Activated naive CD8-positive, alpha-beta T cell treated with anti-CD3 and anti-CD28 coated beads, Interleukin-2, amount 50 U/mL, for 24 hours (primary cell): Measurements from ENCODE around the gene SEC31A.
"Not testable (repeated sequence)": the region's sequence is repeated elsewhere in the genome, so short reads cannot be mapped to it uniquely, and the experiment has no call there.

Experiments used
- ATAC-seq: fragments of 150-1000 bp; cut with Tn5 transposase; one replicate; pipeline ENCODE4 v1.10.0; 2021
- DNase-seq: peaks from one replicate; pipeline ENCODE4 v3.0.0; 2021
- H3K27ac Mint-ChIP-seq: one replicate; pipeline ENCODE4 v1.8.0; 2021; ENCODE audit warnings: mild to moderate bottlenecking, mixed read lengths
- H3K27me3 Mint-ChIP-seq: one replicate; pipeline ENCODE4 v1.8.0; 2021; ENCODE audit warnings: mixed read lengths
- H3K36me3 Mint-ChIP-seq: one replicate; pipeline ENCODE4 v1.8.0; 2021; ENCODE audit warnings: low read depth, mixed read lengths
- H3K4me1 Mint-ChIP-seq: one replicate; pipeline ENCODE4 v1.8.0; 2021; ENCODE audit warnings: mixed read lengths
- H3K4me3 Mint-ChIP-seq: one replicate; pipeline ENCODE4 v1.8.0; 2021; ENCODE audit warnings: mild to moderate bottlenecking, moderate library complexity, mixed read lengths
- H3K9me3 Mint-ChIP-seq: one replicate; pipeline ENCODE4 v1.8.0; 2021; ENCODE audit warnings: mixed read lengths

The SEC31A gene

DNA sequence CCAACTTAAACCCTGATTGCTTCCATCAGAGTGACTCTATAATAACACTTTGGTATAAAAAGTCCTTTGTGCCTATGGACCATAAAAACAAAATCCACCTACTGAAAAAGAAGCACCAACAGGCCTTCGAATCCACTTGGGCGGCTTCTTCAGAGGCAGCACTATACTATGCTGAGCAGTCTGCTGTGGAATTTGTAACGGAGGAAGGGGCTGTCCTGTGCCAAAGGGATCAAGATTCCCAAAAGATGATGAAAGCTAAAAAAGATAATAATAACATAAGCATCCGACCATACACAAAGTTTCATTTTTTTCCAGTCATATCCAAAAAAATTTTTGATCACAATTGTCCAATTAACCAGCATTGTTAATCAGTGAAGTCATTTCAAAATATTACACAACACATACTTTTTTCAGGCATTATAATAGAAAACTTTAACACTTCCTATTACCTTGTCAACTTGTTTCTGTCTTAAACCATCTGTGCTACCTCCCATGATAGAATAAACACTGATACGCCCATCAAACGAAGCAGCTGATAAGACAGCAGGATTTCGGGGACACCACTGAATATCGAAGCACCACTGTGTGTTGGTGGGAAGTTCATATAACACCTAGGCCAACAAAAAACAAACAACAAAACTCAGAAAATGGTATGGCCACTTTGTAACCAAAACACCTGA, 24.1 kb downstream of the SEC31A start:
- Mint-ChIP-seq H3K4me3 (no peak overlapping the region), H3K27ac (no peak overlapping the region), H3K9me3 (no peaks in the 10 kb centered on the region), H3K36me3 (peaks cover 56% of the 10 kb centered on the region), H3K4me1 (peaks cover 29% of the 10 kb centered on the region), H3K27me3 (no peaks in the 10 kb centered on the region)
- no peak for DNase-seq
- no peak for ATAC-seq

DNA sequence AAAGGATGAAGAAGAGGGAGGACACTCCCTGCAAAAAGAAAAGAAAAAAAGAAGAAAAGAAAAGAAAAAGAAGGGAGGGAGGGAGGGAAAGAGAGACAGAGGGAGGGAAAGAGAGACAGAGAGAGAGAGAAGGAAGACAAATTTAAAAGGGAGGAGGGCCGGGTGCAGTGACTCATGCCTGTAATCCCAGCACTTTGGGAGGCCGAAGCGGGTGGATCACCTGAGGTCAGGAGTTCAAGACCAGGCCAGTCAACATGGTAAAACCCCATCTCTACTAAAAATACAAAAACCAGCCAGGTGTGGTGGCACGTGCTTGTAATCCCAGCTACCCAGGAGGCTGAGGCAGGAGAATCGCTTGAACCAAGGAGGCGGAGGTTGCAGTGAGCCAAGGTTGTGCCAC, 24.9 kb downstream of the SEC31A start:
- H3K9me3 Mint-ChIP-seq, H3K4me3 Mint-ChIP-seq, H3K27me3 Mint-ChIP-seq, DNase-seq, ATAC-seq: not testable (repeated sequence)
- Mint-ChIP-seq H3K36me3 (peaks cover 60% of the 10 kb centered on the region), H3K27ac (peak overlapping the region; percentile 82), H3K4me1 (peaks cover 29% of the 10 kb centered on the region)

DNA sequence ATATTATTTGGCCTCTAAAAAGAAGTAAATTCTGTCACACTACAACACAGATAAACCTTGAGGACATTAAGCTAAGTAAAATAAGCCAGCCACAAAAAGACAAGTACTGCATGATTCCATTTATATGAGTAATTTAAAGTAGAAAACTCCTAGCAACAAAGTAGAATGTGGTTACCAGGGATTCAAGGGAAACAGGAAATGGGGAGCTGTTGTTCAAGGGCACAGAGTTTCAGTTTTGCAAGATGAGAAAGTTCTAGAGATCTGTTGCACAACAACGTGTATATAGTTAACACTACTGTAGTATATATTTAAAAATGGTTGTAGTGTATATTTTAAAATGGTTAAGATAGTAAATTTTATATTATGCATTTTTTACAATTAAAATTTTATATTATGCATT, 25.4 kb downstream of the SEC31A start:
- peaks cover 29% of the 10 kb centered on the region for H3K4me1 Mint-ChIP-seq
- no peaks in the 10 kb centered on the region for H3K9me3 Mint-ChIP-seq
- no peaks in the 10 kb centered on the region for H3K27me3 Mint-ChIP-seq
- ATAC-seq (peak; percentile 76), DNase-seq (no peak)
- peak overlapping the region; percentile 82 for H3K27ac Mint-ChIP-seq
- no peak overlapping the region for H3K4me3 Mint-ChIP-seq
- H3K36me3 Mint-ChIP-seq = peaks cover 57% of the 10 kb centered on the region

DNA sequence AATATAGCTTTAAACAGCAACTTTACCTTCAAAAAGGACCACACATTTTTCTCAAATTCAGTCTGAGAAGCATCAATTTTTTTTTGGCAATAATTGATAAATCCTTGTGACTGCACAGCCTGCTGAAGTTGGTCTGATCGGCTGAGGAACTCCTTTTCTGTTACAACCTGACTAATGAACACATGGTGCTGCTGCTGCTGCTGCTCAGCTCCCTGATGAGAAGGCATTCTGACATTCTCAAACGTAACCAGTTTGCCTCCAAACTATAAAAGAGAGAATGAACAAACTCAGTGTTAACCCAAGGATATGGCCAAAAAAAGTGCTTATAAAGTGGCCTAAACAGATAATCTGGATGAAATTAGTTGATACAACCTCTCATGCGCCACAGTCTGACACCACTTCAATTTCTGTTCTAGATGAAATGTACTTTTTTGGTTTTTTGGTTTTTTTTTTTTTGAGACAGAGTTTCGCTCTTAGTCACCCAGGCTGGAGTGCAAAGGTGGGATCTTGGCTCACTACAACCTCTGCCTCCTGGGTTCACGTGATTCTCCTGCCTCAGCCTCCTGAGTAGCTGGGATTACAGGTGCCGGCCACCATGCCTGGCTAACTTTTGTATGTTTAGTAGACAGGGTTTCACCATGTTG, 26.5 kb downstream of the SEC31A start:
- Mint-ChIP-seq H3K27me3 (no peaks in the 10 kb centered on the region), H3K4me3 (peak overlapping the region; percentile 51), H3K36me3 (peaks cover 53% of the 10 kb centered on the region), H3K27ac (peak overlapping the region; percentile 82), H3K9me3 (no peaks in the 10 kb centered on the region), H3K4me1 (peaks cover 29% of the 10 kb centered on the region)
- DNase-seq = peak; percentile 6
- ATAC-seq = peak; percentile 61

DNA sequence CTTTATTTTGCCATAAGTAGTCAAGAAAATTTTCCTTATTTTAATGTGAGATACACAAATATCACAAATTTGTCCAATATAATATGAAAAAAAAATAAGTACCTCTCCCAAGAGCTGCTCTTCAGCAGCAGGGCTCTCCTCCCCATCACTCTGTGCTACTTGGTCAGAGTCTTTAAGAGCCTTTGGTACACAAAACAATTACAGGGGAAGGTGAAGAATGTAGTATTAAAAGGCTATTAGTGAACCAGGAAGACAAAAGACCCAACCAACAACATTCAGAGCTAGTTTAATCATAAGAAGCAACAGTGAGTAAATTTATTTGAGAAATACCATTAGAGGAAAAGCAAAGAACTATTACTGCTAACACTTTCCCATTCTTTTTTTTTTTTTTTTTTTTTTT, 29.4 kb downstream of the SEC31A start:
- H3K27me3 Mint-ChIP-seq = no peaks in the 10 kb centered on the region
- peaks cover 24% of the 10 kb centered on the region for H3K4me1 Mint-ChIP-seq
- no peak overlapping the region for H3K27ac Mint-ChIP-seq
- ATAC-seq (no peak), DNase-seq (no peak)
- H3K36me3 Mint-ChIP-seq = peaks cover 46% of the 10 kb centered on the region
- H3K4me3 Mint-ChIP-seq = no peak overlapping the region
- H3K9me3 Mint-ChIP-seq = no peaks in the 10 kb centered on the region

DNA sequence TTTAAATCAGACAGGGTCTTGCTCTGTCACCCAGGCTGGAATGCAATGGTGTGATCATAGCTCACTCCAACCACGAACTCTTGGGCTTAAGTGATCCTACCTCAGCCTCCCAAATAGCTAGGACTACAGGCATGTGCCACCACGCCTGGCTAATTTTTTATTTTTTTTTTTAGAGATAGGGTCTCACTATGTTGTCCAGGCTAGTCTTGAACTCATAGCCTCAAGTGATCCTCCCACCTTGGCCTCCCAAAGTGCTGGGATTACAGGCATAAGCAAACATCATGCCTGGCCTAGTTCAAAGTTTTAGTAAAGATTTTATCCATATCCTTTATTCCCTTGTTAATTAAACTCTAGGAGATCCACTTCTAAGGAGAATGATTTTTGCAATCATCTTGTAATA, 30.5 kb downstream of the SEC31A start:
- not testable (repeated sequence) for H3K27ac Mint-ChIP-seq, ATAC-seq

DNA sequence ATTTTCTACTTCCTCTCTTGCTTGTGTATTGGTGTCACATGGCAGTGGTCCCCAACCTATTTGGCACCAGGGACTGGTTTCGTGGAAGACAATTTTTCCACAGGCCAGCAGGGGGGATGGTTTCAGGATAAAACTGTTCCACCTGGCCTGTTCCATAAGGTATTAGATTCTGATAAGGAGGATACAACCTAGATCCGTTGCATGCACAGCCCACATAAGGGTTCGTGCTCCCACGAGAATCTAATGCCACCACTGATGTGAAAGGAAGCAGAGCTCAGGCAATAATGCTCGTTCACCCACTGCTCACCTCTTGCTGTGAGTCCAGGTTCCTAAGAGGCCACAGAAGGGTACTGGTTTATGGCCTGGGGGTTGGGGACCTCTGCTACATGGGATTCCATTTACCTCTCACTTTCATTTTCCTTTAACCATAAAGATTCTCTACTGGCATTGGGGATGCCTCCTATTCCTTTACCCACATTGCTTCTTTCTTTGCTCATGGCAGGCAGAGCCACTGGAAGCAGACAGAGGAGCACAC, 38.1 kb downstream of the SEC31A start:
- no peaks in the 10 kb centered on the region for H3K27me3 Mint-ChIP-seq
- H3K9me3 Mint-ChIP-seq = no peaks in the 10 kb centered on the region
- peaks cover 57% of the 10 kb centered on the region for H3K36me3 Mint-ChIP-seq
- peaks cover 6% of the 10 kb centered on the region for H3K4me1 Mint-ChIP-seq
- H3K4me3 Mint-ChIP-seq = no peak overlapping the region
- H3K27ac Mint-ChIP-seq = no peak overlapping the region
- no peak for DNase-seq
- ATAC-seq = no peak

More for the DNA sequence above, 30.5 kb downstream of the SEC31A start:
- H3K9me3 Mint-ChIP-seq, H3K27me3 Mint-ChIP-seq, H3K4me3 Mint-ChIP-seq, DNase-seq: not testable (repeated sequence)
- peaks cover 43% of the 10 kb centered on the region for H3K36me3 Mint-ChIP-seq
- H3K4me1 Mint-ChIP-seq = peaks cover 15% of the 10 kb centered on the region

DNA sequence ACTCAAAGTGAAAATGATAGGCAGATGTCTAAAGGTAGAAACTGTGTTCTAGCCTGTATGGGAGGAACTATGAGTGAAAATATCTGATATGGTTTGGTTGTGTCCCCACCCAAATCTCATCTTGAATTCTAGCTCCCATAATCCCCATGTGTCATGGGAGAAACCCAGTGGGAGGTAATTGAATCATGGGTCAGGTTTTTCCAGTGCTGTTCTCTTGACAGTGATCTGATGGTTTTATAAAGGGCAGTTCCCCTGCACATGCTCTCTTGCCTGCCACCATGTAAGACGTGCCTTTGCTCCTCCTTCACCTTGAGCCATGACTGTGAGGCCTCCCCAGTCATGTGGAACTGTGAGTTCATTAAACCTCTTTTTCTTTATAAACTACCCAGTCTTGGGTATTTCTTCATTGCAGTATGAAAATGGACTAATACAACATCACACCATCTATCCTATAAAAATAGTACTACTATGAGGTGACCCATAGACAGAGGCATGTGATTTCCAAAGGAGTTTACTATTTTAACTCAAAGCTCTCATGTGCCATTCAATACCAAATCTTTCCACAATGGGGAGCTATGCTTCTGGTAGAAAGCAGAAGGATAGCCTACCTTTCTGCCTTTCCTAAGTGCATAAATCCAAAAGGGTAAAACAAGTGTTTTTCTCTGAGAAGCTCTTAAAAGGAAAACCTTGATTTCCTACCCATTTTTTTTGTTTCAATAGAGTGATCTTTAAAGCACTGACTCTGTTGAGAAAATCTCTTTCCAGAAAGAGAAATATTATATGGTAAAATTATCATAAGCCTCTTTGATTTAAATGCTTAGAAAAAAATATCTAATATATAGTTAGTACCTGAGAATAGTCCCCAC, 38.8 kb downstream of the SEC31A start:
- Mint-ChIP-seq H3K36me3 (peaks cover 59% of the 10 kb centered on the region), H3K9me3 (no peaks in the 10 kb centered on the region), H3K27me3 (no peaks in the 10 kb centered on the region), H3K4me3 (no peak overlapping the region), H3K4me1 (peaks cover 6% of the 10 kb centered on the region), H3K27ac (no peak overlapping the region)
- no peak for ATAC-seq
- no peak for DNase-seq

DNA sequence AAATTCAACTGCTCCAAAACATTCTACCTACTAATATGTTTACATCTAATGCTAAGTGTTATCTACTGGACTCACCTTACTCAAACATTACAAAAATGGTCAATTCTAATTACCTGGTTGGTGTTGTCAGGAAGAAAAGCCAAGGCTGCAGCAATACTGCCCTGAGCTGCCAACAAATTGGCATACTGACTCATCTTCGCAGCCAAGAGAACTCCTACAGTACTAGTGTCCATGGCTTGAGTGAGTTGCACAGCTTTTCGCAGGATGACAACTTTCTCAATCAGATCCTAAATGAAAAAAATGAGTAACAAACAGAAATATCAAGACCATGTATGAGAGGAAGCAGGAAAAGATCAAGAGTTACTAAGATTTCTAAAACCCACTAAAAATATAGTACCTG, 39.6 kb downstream of the SEC31A start:
- no peak for DNase-seq
- Mint-ChIP-seq H3K4me1 (peaks cover 6% of the 10 kb centered on the region), H3K27ac (no peak overlapping the region), H3K36me3 (peaks cover 67% of the 10 kb centered on the region), H3K27me3 (no peaks in the 10 kb centered on the region), H3K4me3 (no peak overlapping the region), H3K9me3 (no peaks in the 10 kb centered on the region)
- ATAC-seq = no peak

DNA sequence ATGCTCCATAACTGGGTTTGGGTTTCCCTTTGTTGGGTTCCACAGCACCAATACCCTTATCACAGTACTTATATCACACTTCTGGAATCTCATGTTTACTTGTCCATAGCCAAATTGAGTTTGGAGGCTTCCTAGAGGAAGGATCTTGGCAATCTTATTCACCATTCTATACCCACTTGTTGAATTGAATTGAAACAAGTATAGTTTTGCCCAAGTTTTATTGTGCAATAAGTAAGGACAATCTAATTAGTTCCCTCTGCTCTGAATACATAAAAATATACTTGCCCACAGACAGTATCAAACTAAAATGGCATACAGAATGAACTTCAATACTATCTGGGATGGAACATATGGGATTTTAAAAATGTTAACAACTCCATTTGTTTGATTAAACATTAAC, 40.3 kb downstream of the SEC31A start:
- Mint-ChIP-seq H3K27ac (no peak overlapping the region), H3K36me3 (peaks cover 66% of the 10 kb centered on the region), H3K4me3 (no peak overlapping the region), H3K4me1 (peaks cover 6% of the 10 kb centered on the region), H3K27me3 (no peaks in the 10 kb centered on the region), H3K9me3 (no peaks in the 10 kb centered on the region)
- ATAC-seq = no peak
- no peak for DNase-seq

DNA sequence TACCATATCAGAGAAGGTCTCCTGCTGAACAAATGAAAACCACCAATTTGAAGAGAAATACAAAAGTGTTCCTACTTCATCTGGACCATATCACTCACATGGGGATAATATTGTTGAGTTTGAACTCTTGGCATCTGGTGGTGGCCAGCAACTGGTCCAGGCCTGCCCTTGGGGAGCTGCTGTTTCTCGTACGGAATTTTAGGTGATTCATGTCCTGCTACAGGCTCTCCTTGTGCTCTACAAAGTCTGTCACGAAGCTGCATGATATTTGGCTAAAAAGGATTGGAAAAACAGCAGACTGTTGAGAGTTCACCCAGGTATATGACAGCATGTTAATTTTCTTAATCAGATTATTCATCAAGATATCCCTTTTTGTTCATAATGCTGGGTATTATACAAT, 42.2 kb downstream of the SEC31A start:
- Mint-ChIP-seq H3K27ac (no peak overlapping the region), H3K36me3 (peaks cover 59% of the 10 kb centered on the region), H3K4me1 (peaks cover 6% of the 10 kb centered on the region), H3K27me3 (no peaks in the 10 kb centered on the region), H3K9me3 (no peaks in the 10 kb centered on the region), H3K4me3 (no peak overlapping the region)
- ATAC-seq (no peak), DNase-seq (no peak)

DNA sequence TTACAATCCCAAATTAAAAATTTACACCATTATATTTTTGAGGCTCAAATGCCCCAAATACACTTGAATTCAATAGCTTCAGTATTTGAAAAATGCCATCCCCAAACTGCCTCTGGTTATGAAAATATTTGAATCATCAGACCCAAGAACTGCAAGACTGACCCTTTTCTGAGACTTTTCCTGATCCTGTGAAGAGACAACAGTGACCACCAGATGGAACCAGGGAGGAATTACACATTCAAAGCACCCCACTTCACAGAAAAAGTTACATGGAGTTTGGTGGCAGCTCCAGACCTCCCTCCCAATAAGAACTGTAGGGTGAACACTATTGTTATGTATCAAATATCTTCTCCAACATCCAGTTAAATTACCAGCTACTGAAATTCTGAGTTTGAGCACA, 48.4 kb downstream of the SEC31A start:
- DNase-seq (no peak), ATAC-seq (no peak)
- H3K4me3 Mint-ChIP-seq = no peak overlapping the region
- H3K4me1 Mint-ChIP-seq = no peaks in the 10 kb centered on the region
- no peaks in the 10 kb centered on the region for H3K27me3 Mint-ChIP-seq
- H3K9me3 Mint-ChIP-seq = no peaks in the 10 kb centered on the region
- peaks cover 47% of the 10 kb centered on the region for H3K36me3 Mint-ChIP-seq
- H3K27ac Mint-ChIP-seq = no peak overlapping the region

DNA sequence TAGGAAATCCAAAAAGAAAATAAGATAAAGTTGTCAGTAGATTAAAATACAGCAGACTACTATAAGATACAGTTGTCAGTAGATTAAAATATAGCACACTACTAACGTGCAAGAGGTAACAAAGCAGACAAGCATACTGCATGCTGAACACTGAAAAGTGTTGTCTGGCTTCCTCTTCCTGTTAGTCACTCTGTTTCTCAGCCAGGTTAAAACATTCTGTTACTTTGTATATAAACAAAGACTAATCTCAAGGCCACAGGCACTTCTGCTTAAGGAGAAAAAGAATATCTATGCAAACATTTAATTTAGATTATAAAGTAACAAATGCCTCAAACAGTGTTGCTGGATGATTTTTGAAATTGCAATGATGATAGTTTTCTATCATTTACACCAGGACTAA, 51.3 kb downstream of the SEC31A start:
- ATAC-seq (no peak), DNase-seq (no peak)
- H3K36me3 Mint-ChIP-seq = peaks cover 45% of the 10 kb centered on the region
- no peaks in the 10 kb centered on the region for H3K4me1 Mint-ChIP-seq
- no peak overlapping the region for H3K4me3 Mint-ChIP-seq
- H3K27ac Mint-ChIP-seq = no peak overlapping the region
- H3K27me3 Mint-ChIP-seq = no peaks in the 10 kb centered on the region
- H3K9me3 Mint-ChIP-seq = no peaks in the 10 kb centered on the region

DNA sequence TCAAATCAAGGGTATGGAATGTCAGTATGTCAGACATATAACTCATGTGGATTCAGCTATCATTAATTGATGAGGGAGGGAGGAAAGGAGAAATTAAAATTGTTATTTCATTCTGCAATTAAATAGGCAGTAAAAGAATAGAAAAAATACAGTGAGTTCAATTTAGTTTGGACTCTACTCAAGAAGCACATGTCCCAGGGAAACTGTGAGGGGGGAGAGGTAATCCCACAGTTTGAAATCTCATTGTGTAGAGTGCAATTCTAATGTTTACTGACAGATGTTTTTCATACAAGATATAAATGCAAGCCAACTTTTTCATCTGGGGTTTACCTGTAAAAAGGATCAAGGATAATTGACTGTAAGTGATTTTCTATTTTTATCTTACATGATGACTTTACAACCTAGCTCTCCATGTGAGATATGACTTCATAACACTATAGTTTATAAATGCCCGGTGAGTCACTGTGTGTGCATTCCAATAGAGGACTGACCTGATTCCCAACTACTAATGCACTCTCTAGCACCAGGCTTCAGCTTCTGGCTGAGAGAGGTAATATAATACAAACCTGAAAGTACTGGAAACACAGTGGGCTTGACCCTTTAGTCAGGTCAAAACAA, 57.1 kb downstream of the SEC31A start:
- Mint-ChIP-seq H3K4me3 (no peak overlapping the region), H3K27me3 (no peaks in the 10 kb centered on the region), H3K27ac (no peak overlapping the region), H3K4me1 (no peaks in the 10 kb centered on the region), H3K36me3 (peaks cover 43% of the 10 kb centered on the region), H3K9me3 (no peaks in the 10 kb centered on the region)
- ATAC-seq (no peak), DNase-seq (no peak)
